OCI-M2 (cell line): ENCODE measurements around the gene IL18.
"Not testable (repeated sequence)": the region's sequence is repeated elsewhere in the genome, so short reads cannot be mapped to it uniquely, and the experiment has no call there.

Source experiments
- DNase-seq: peaks from one replicate; lab custom pipeline; 2025; ENCODE audit not compliant: unreplicated experiment; lab: John Stamatoyannopoulos, UW

Gene IL18

GRCh38 chr11:112163875-112164685 lies at the start of gene IL18:
Gene IL18 (minus strand): TSS chr11:112164094. CDS start chr11:112155053, 9,041 bp downstream.
- no peak for DNase-seq

DNA sequence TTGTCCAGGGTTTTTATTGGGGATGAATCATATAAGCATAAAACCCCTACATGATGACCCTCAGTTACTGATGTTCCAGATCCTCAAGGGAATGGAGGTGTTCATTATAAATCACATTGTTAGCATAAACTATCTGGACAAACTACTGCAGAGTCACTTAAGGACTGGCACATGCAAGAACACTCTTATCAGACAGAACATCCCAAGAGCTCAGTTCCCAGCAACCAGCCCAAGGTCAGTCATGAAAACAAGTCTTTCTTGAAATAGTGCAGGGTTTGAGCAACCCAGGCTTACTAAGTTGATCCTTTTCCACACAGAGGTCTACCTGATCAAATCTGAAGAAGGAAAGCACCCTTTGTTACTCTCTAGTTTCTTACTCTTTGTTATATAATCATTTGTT lies 48.8 kb upstream of the IL18 start:
- DNase-seq: no peak

GRCh38 chr11:112212290-112212689 lies 48.4 kb upstream of the IL18 start:
- no peak for DNase-seq

- DNase-seq: no peak
Observed at GRCh38 chr11:112211536-112211935, 47.6 kb upstream of the IL18 start.

- DNase-seq: no peak
Observed at GRCh38 chr11:112210890-112211289, 47.0 kb upstream of the IL18 start.

DNA sequence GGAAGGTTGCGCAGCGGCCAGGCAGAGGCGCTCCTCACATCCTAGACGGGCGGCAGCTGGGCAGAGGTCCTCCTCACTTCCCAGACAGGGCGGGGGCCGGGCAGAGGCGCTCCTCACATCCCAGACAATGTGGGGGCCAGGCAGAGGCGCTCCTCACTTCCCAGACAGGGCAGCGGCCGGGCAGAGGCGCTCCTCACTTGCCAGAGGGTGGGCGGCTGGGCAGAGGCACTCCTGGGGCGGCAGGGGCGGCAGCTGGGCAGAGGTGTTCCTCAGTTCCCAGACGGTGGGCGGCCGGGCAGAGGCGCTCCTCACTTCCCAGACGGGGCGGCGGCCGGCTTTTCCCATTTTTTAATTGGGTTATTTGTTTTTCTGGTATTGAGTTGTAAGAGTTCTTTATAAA lies 42.2 kb upstream of the IL18 start:
- no peak for DNase-seq

- no peak for DNase-seq
Observed at GRCh38 chr11:112200252-112200651, 36.4 kb upstream of the IL18 start.

DNA sequence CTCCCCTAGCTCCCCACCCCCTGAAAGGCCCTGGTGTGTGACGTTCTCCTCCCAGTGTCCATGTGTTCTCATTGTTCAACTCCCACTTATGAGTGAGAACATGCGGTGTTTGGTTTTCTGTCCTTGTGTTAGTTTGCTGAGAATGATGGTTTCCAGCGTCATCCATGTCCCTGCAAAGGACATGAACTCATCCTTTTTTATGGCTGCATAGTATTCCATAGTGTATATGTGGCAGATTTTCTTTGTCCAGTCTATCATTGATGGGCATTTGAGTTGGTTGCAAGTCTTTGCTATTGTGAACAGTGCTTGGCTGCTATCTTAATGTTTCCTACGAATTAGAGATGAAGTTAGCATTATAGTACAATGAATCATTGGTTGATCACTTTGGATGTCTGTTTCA lies 35.2 kb upstream of the IL18 start:
- not testable (repeated sequence) for DNase-seq

GRCh38 chr11:112196519-112197087 lies 32.7 kb upstream of the IL18 start:
- no peak for DNase-seq

- no peak for DNase-seq
Observed at GRCh38 chr11:112195951-112196351, 32.1 kb upstream of the IL18 start.

DNA sequence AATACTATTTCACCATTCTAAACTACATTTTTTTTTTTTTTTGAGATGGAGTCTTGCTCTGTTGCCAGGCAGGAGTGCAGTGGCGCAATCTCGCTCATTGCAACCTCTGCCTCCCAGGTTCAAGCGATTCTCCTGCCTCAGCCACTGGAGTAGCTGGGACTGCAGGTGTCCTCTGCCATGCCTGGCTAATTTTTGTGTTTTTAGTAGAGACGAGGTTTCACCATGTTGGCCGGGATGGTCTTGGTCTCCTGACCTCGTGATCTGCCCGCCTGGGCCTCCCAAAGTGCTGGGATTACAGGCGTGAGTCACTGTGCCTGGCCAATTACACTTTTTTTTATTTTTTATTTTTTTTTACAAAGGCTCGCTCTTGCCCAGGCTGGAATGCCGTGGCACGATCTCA lies 31.2 kb upstream of the IL18 start:
- DNase-seq: not testable (repeated sequence)

DNA sequence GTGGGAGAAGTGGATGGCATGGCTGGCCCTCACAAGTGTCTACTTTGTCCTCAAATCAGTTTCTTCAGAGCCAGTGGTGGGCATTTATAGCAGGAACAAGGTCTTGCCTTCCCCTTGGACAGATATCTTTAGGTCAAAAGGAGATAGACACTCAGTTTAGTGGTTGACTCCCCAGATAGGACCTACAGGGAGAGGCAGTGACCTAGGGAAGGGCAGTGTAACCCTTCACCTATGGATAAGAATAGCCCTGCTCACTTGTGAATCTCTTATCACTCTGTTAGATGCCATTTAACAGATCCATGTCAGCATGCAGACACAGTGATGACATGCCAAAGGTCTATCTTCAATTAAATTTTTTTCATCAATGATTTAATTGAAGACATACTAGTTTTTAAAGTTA lies 22.4 kb upstream of the IL18 start:
- DNase-seq: no peak

DNA sequence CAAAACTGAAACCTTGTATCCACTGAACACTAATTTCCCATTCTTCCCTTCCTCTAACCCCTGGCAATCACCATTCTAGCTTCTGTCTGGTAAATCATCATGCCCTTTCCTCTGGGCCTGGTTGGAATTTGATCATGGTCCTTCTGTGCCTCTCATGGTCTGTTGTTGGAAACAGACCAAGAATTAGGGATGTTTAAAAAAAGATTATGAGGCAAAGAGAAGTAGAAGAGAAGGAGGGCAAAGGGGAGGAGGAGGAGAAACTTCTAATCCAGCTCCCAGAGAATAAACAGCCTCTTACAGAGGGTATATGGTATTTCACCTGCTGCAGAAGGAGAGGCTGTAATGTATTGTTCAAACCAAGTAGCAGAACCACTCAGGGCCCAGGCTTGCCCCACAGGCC lies 22.0 kb upstream of the IL18 start:
- DNase-seq: no peak

- DNase-seq: no peak
Observed at GRCh38 chr11:112182867-112183266, 19.0 kb upstream of the IL18 start.

DNA sequence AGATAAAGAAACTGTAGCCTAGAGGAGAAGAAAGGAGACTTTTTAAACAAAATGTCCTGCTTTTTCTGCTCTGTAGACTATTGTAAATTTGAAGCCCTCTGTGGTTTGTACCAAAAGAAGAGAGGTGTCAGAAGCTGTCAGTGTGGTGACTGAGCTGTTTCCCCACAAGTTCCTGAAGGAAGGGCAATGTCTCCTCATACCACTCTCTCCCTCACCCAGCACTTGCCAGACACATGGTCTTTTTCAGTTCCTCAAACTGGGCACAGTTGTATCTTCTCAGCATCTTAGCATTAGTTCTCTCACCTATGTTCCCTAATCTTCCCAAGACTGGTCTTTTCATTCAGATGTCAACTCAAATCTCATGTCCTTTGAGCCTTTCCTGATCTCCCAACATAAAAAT lies 15.7 kb upstream of the IL18 start:
- no peak for DNase-seq

DNA sequence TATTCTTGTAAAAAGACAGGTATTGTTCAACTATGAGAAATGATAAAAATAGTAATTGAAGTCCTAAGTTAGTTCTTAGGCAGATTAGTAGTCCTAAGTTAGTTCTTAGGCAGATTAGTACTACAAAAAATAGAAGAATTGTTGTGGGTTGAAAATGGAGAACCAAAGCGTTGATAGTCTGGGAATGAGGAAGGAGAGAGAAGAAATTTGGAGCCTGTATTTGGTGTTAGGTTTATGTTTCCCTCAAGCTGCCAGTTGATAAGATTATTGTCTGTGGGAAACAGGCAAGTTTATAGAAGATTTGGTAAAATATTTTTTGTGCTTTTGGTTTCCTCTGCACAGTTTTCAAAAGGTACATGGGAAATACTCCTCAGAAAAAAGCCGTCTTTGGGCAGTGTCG lies 15.0 kb upstream of the IL18 start:
- no peak for DNase-seq

GRCh38 chr11:112178428-112178827 lies 14.5 kb upstream of the IL18 start:
- DNase-seq: no peak

- no peak for DNase-seq
Observed at GRCh38 chr11:112177589-112177988, 13.7 kb upstream of the IL18 start.

DNA sequence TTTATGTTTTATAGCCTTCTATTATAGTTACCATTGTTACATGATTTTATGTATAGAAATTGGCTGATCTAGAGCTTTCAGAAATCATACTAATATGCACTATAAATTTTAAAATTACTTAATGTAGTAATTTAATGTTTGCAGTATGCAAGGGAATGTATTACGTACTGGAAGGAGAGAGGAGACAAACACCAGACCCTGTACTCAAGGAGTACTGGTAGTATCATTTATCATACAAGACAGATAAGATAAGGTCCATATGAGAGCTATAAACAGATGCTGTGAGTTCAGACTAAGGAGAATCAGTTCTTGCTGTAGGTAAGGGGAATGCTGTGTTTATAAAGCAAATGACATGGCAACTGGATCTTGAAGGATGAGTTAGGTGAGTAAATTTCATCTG lies 12.2 kb upstream of the IL18 start:
- DNase-seq: no peak

- no peak for DNase-seq
Observed at GRCh38 chr11:112175599-112175952, 11.7 kb upstream of the IL18 start.

- no peak for DNase-seq
Observed at GRCh38 chr11:112174789-112175598, 11.1 kb upstream of the IL18 start, which contains the start of gene BCO2. Gene BCO2 (plus strand): TSS chr11:112175512. CDS start chr11:112175602, 90 bp downstream.

DNA sequence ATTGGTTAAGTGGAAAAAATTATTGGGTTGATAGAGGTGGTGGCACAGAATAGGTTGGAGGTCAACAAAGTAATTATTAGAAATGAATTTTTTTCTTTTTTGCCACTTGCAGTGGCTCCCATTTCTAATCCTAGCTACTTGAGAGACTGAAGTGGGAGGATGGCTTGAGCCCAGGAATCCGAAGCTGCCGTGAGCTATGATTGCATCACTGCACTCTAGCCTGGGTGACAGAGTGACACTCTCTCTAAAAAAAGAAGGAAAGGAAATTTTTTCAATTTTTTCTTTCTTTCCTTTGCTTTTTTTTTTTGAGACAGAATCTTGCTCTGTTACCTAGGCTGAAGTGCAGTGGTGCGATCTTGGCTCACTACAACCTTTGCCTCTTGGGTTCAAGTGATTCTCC lies 9.3 kb upstream of the IL18 start:
- DNase-seq: no peak
